Adipocyte (in vitro differentiated cells): ENCODE data around the gene SGK1.

ENCODE experiments used
- DNase-seq: peaks from one replicate; pipeline ENCODE4 v3.0.0-alpha.2; 2015; ENCODE audit warnings: low read depth
- H3K27me3 ChIP-seq: replicated peaks from 2 replicates; pipeline ENCODE4 v1.7.0; 2013; ENCODE audit warnings: mild to moderate bottlenecking, low read length, moderate library complexity; ENCODE audit not compliant: control insufficient read depth, insufficient read depth
- H3K36me3 ChIP-seq: 2 replicates; pipeline ENCODE4 v1.7.0; 2013; ENCODE audit warnings: low read length, mild to moderate bottlenecking, moderate library complexity; ENCODE audit not compliant: control insufficient read depth, insufficient read depth, severe bottlenecking
- H3K4me1 ChIP-seq: 2 replicates; pipeline ENCODE4 v1.7.0; 2013; ENCODE audit warnings: mild to moderate bottlenecking, low read length, moderate library complexity; ENCODE audit not compliant: control insufficient read depth, insufficient read depth
- H3K4me3 ChIP-seq: 2 replicates; pipeline ENCODE4 v1.7.0; 2013; ENCODE audit warnings: mild to moderate bottlenecking, low read length, moderate library complexity
- H3K9ac ChIP-seq: 2 replicates; pipeline ENCODE4 v1.7.0; 2013; ENCODE audit warnings: mild to moderate bottlenecking, low read length, moderate library complexity
- H3K9me3 ChIP-seq: 2 replicates; pipeline ENCODE4 v1.7.0; 2013; ENCODE audit warnings: mild to moderate bottlenecking, low read length, moderate library complexity; ENCODE audit not compliant: control insufficient read depth

The SGK1 gene

DNA sequence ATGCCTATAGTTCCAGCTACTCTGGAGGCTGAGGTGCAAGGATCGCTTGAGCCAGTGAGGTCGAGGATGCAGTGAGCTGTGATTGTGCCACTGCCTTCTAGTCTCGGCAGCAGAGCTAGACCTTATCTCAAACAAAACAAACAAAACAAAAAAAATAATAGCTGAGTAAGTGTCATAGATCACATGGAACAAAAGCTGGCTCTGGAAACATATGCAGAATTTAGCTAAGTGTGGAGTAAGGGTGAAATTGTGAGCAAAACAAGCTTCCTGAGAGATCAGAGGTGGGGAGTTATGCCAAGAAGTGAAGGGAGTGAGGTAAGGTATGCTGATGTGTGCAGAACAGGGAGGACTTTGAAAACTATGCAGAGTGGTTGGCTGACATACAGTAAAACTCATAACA, 18.7 kb downstream of the SGK1 start:
- H3K4me1 ChIP-seq: peaks cover 17% of the 10 kb centered on the region
- H3K9ac ChIP-seq: no peak overlapping the region
- peak; percentile 27 for DNase-seq
- no peak overlapping the region for H3K4me3 ChIP-seq
- no peaks in the 10 kb centered on the region for H3K36me3 ChIP-seq
- no peaks in the 10 kb centered on the region for H3K27me3 ChIP-seq
- no peaks in the 10 kb centered on the region for H3K9me3 ChIP-seq

DNA sequence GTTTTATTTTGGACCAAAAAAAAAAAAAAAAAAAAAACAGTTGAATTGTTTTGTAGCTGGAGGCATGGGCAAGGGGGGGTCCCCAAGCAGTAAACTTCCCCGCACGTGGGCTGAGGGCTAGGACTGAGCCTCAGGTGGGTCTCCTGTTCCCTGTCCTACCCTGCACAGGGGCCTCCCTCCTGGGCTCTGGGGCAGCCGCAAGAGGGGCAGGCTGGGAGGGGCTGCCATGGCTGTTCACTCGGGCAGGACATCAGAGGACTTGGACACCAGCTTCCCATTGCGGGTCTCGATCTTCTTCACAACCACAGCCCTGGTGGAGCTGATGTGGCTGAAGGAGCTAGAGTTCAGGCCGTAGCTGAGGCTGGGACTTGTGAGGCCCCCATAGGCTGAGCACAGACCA, 21.1 kb downstream of the SGK1 start:
- DNase-seq: no peak
- peaks cover 9% of the 10 kb centered on the region for H3K4me1 ChIP-seq
- no peak overlapping the region for H3K4me3 ChIP-seq
- no peaks in the 10 kb centered on the region for H3K36me3 ChIP-seq
- H3K9me3 ChIP-seq: no peaks in the 10 kb centered on the region
- H3K9ac ChIP-seq: no peak overlapping the region
- no peaks in the 10 kb centered on the region for H3K27me3 ChIP-seq

GRCh38 chr6:134295953-134296553, 21.9 kb downstream of the SGK1 start:
- H3K27me3 ChIP-seq: no peaks in the 10 kb centered on the region
- peak; percentile 87 for DNase-seq
- peak overlapping the region; percentile 50 for H3K9ac ChIP-seq

GRCh38 chr6:134293659-134294161, 24.2 kb downstream of the SGK1 start:
- H3K27me3 ChIP-seq: no peaks in the 10 kb centered on the region
- no peak for DNase-seq
- no peak overlapping the region for H3K4me3 ChIP-seq
- peaks cover 10% of the 10 kb centered on the region for H3K4me1 ChIP-seq
- no peak overlapping the region for H3K9ac ChIP-seq
- no peaks in the 10 kb centered on the region for H3K36me3 ChIP-seq
- H3K9me3 ChIP-seq: no peaks in the 10 kb centered on the region

More at GRCh38 chr6:134295953-134296553, 21.9 kb downstream of the SGK1 start:
- no peaks in the 10 kb centered on the region for H3K9me3 ChIP-seq
- peaks cover 9% of the 10 kb centered on the region for H3K4me1 ChIP-seq
- no peaks in the 10 kb centered on the region for H3K36me3 ChIP-seq
- no peak overlapping the region for H3K4me3 ChIP-seq

GRCh38 chr6:134291156-134291555, 26.8 kb downstream of the SGK1 start:
- Histone ChIP-seq H3K27me3 (no peaks in the 10 kb centered on the region), H3K9ac (no peak overlapping the region), H3K4me3 (no peak overlapping the region), H3K4me1 (peaks cover 14% of the 10 kb centered on the region), H3K9me3 (no peaks in the 10 kb centered on the region), H3K36me3 (no peaks in the 10 kb centered on the region)
- no peak for DNase-seq

DNA sequence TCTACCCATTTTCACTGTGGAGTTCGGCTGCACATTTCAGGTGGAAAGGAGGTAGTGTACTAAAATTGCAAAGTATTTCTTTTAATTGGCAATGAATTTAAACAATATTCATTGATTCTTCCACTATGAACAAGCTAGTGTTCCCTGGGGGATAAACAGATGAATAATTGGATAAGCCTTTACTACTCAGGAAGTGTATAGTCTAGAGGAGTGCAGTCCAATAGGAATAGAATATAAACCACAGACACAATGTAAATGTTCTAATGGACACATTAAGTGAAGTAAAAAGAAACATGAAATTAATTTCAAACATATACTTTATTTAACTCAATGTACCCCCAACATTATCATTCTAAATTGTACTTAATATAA, 28.7 kb downstream of the SGK1 start:
- no peaks in the 10 kb centered on the region for H3K27me3 ChIP-seq
- H3K4me1 ChIP-seq: peaks cover 14% of the 10 kb centered on the region
- peak; percentile 34 for DNase-seq
- no peaks in the 10 kb centered on the region for H3K9me3 ChIP-seq
- no peak overlapping the region for H3K9ac ChIP-seq
- H3K36me3 ChIP-seq: no peaks in the 10 kb centered on the region
- H3K4me3 ChIP-seq: no peak overlapping the region

DNA sequence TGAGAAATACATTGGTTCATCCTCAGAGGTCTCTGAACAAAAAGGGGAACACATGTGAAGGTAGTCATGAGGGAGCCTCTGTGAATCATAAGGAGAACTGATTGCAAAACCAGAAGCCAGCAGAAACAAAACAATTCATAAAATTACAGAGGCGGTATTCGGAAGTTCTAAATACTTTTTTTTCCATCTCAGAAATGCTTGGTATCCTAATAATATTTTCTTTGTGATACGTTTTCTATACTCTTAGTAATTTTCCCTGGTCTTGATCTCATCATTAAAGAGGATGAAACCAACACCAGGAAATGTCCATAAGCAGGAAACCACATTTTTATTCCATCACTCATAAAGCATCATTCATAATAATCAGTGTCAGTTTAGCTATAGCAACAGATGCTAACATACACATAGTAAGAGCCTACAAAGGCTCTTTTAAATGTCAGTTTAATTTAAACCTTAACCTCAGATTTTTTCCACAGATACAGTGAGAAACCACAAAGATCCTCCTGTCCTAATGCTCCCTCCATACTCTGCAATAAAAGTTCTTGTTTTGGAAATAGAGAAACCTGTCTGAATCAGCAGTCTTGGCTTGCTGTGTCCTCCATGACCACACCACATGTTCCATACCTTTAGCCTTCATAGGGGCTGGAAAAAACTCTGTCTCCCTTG, 29.2 kb downstream of the SGK1 start:
- peak overlapping the region; percentile 12 for H3K4me3 ChIP-seq
- H3K9ac ChIP-seq: no peak overlapping the region
- H3K36me3 ChIP-seq: no peaks in the 10 kb centered on the region
- H3K27me3 ChIP-seq: no peaks in the 10 kb centered on the region
- no peaks in the 10 kb centered on the region for H3K9me3 ChIP-seq
- H3K4me1 ChIP-seq: peaks cover 14% of the 10 kb centered on the region
- DNase-seq: peak; percentile 86

DNA sequence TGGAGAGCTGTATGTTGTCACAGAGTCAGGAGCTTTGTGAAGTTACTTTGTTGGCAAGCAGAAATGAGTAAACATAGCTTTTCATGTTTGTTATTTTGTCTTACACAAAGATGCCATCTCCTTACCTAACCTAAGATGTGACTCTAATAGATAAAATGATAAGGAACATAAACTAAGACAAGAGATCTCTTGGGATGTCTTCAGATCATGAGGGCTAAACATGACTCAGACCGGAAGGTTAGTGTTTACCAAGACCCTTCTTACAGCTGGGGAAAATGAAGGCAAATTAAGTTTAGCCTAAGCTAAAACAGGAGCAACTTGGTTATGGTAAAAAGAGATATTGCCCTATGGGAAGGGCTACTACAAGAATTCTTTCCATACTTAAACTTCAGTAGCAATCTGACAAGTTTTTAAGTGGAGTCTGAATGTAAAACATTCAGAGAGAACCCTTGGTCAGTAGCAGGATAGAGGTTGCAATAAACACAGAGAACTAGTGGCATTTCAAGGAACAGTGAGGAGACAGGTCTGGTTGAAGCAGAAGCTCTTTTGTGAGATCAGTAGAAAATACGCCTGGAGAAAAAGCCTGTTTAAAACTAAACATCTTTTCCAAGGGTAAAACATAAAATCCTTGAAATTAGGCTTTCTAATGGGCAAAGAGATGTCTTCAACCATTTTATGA, 29.9 kb downstream of the SGK1 start:
- Histone ChIP-seq H3K9me3 (no peaks in the 10 kb centered on the region), H3K4me1 (peaks cover 14% of the 10 kb centered on the region), H3K9ac (no peak overlapping the region), H3K27me3 (no peaks in the 10 kb centered on the region), H3K4me3 (no peak overlapping the region), H3K36me3 (no peaks in the 10 kb centered on the region)
- no peak for DNase-seq

DNA sequence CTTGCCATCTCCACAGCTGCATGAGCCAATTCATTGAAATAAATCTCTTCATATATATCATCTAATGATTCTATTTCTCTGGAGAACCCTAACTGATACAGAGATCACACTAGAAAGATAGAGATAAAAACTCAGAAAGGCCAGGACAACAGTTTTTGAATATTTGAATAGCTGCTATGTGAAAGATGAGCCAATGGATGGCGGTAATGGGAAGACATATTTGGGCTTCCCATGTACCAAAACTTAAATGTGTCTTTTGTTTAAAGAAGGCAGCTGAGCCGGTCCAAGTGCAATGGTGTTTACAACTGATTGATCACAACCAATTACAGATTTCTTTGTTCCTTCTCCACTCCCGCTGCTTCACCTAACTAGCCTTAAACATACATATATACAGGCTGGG, 35.1 kb downstream of the SGK1 start:
- Histone ChIP-seq H3K4me3 (no peak overlapping the region), H3K4me1 (peaks cover under 1% of the 10 kb centered on the region), H3K9me3 (no peaks in the 10 kb centered on the region), H3K36me3 (no peaks in the 10 kb centered on the region), H3K27me3 (no peaks in the 10 kb centered on the region), H3K9ac (no peak overlapping the region)
- DNase-seq: no peak

GRCh38 chr6:134281388-134281787, 36.5 kb downstream of the SGK1 start:
- Histone ChIP-seq H3K9me3 (no peaks in the 10 kb centered on the region), H3K4me3 (no peak overlapping the region), H3K4me1 (no peaks in the 10 kb centered on the region), H3K9ac (no peak overlapping the region), H3K27me3 (no peaks in the 10 kb centered on the region), H3K36me3 (no peaks in the 10 kb centered on the region)
- DNase-seq: no peak

DNA sequence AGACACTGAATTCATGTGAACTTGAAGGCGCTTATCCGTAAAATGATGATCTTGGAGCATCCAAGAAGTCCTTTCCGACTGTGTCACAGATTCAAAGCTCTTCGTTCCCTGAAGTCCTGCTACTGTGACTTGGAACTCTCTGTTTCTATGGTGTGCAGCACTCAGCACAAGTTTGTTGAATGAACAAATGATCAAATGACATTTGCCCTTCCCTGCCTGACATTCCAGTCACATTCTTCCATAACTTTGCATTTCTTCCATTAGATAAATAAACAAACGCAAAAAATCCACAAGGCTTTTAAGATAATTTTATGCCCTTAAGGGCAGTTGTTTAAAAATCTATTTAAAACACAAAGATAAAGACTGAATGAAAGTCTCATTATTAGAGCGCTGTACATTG, 39.9 kb downstream of the SGK1 start:
- Histone ChIP-seq H3K4me3 (no peak overlapping the region), H3K9ac (no peak overlapping the region), H3K9me3 (no peaks in the 10 kb centered on the region), H3K36me3 (no peaks in the 10 kb centered on the region), H3K27me3 (no peaks in the 10 kb centered on the region), H3K4me1 (no peaks in the 10 kb centered on the region)
- no peak for DNase-seq
